Right kidney (tissue), 1 donor: ENCODE results near the gene SNUPN.
"Not testable (repeated sequence)": the region's sequence is repeated elsewhere in the genome, so short reads cannot be mapped to it uniquely, and the experiment has no call there.

ENCODE experiments used
- DNase-seq: peaks from one replicate; pipeline ENCODE4 v3.0.0-alpha.2; 2016

The SNUPN gene

GRCh38 chr15:75637245-75638009 lies 11.9 kb upstream of the SNUPN start:
- DNase-seq: no peak

- DNase-seq: no peak
Measured at GRCh38 chr15:75636026-75636425, 10.5 kb upstream of the SNUPN start.

GRCh38 chr15:75633922-75634321 lies 8.4 kb upstream of the SNUPN start:
- DNase-seq: not testable (repeated sequence)

GRCh38 chr15:75631935-75632334 lies 6.4 kb upstream of the SNUPN start:
- DNase-seq: no peak

- DNase-seq: no peak
Measured at GRCh38 chr15:75622505-75622904, 3.0 kb downstream of the SNUPN start.

GRCh38 chr15:75620841-75621391 lies 4.6 kb downstream of the SNUPN start:
- no peak for DNase-seq

GRCh38 chr15:75620058-75620820 lies 5.3 kb downstream of the SNUPN start:
- no peak for DNase-seq

- DNase-seq: no peak
Measured at GRCh38 chr15:75616766-75617165, 8.8 kb downstream of the SNUPN start.

- no peak for DNase-seq
Measured at GRCh38 chr15:75606711-75607699, 18.5 kb downstream of the SNUPN start.

GRCh38 chr15:75606026-75606425 lies 19.5 kb downstream of the SNUPN start:
- no peak for DNase-seq

- DNase-seq: no peak
Measured at GRCh38 chr15:75599401-75599800, 26.1 kb downstream of the SNUPN start.

GRCh38 chr15:75598361-75598760 lies 27.2 kb downstream of the SNUPN start:
- DNase-seq: no peak

- DNase-seq: no peak
Measured at GRCh38 chr15:75597667-75598341, 27.7 kb downstream of the SNUPN start.

GRCh38 chr15:75596703-75597345 lies 28.7 kb downstream of the SNUPN start:
- DNase-seq: no peak

- no peak for DNase-seq
Measured at GRCh38 chr15:75594276-75594675, 31.2 kb downstream of the SNUPN start.

- DNase-seq: no peak
Measured at GRCh38 chr15:75591655-75592364, 33.7 kb downstream of the SNUPN start.

GRCh38 chr15:75590239-75590638 lies 35.3 kb downstream of the SNUPN start:
- no peak for DNase-seq

GRCh38 chr15:75589071-75589470 lies 36.5 kb downstream of the SNUPN start:
- no peak for DNase-seq

- DNase-seq: not testable (repeated sequence)
Measured at GRCh38 chr15:75586422-75586821, 39.1 kb downstream of the SNUPN start.

- no peak for DNase-seq
Measured at GRCh38 chr15:75584121-75584520, 41.4 kb downstream of the SNUPN start.
